Liver (tissue), 9 donors: ENCODE measurements around the gene ARAP1. TPM values are rescaled to one million over a fixed set of nuclear protein-coding genes. Genes with fewer than 3 reads are reported as not detected.

Experiments
- DNase-seq: peaks from one replicate; pipeline ENCODE4 v3.0.0-alpha.2; 2017; ENCODE audit warnings: low spot score
- H3K27ac ChIP-seq, 2 donors: one replicate each; pipeline ENCODE4 v1.7.0; 2013; ENCODE audit warnings: inconsistent platforms in 2 of 2, low read length in 2 of 2, control low read depth in 1 of 2, low read depth in 1 of 2, mild to moderate bottlenecking in 1 of 2
- H3K27me3 ChIP-seq, 4 donors: one replicate each; pipeline versions ENCODE4 v1.6.1 to v1.7.0; 2013; ENCODE audit warnings: low read length in 3 of 4, inconsistent platforms in 1 of 4, mild to moderate bottlenecking in 1 of 4, moderate library complexity in 1 of 4; ENCODE audit not compliant: control insufficient read depth in 4 of 4, insufficient read depth in 4 of 4
- H3K36me3 ChIP-seq, 4 donors: one replicate each; pipeline versions ENCODE4 v1.6.1 to v1.7.0; 2013; ENCODE audit warnings: low read length in 3 of 4, mild to moderate bottlenecking in 3 of 4, low read depth in 1 of 4, moderate library complexity in 1 of 4; ENCODE audit not compliant: control insufficient read depth in 4 of 4, insufficient read depth in 3 of 4
- H3K4me1 ChIP-seq, 4 donors: one replicate each; pipeline versions ENCODE4 v1.6.1 to v1.7.0; 2013; ENCODE audit warnings: low read length in 3 of 4, mild to moderate bottlenecking in 3 of 4, moderate library complexity in 1 of 4; ENCODE audit not compliant: control insufficient read depth in 4 of 4, insufficient read depth in 4 of 4
- H3K4me3 ChIP-seq, 3 donors: one replicate each; pipeline versions ENCODE4 v1.6.1 to v1.7.0; 2013; ENCODE audit warnings: low read length in 3 of 3, control low read depth in 1 of 3, low read depth in 1 of 3, mild to moderate bottlenecking in 1 of 3
- H3K9ac ChIP-seq, 2 donors: one replicate each; pipeline ENCODE4 v1.7.0; 2013; ENCODE audit warnings: low read length in 2 of 2, mild to moderate bottlenecking in 2 of 2, moderate library complexity in 2 of 2, control low read depth in 1 of 2, low read depth in 1 of 2
- H3K9me3 ChIP-seq, 4 donors: one replicate each; pipeline versions ENCODE4 v1.6.1 to v1.7.0; 2013; ENCODE audit warnings: low read length in 3 of 4; ENCODE audit not compliant: control insufficient read depth in 4 of 4
- CTCF ChIP-seq: fragments of 150-350 bp; IDR thresholded peaks from 2 replicates; pipeline ENCODE4 v1.5.1; 2017; ENCODE audit warnings: improper control_type of control experiment, low read depth, low read length; ENCODE audit not compliant: missing input control
- FOXA1 ChIP-seq: IDR thresholded peaks from 2 replicates; pipeline ENCODE4 v1.6.1; 2016; ENCODE audit warnings: antibody characterized with exemption
- FOXA2 ChIP-seq: IDR thresholded peaks from 2 replicates; pipeline ENCODE4 v1.6.1; 2016; ENCODE audit warnings: antibody characterized with exemption
- GABPA ChIP-seq, 2 donors: IDR thresholded peaks in 1 of 2; conservative IDR thresholded peaks in 1 of 2; 2 replicates each; pipeline ENCODE4 v1.6.1; 2016; ENCODE audit warnings: antibody characterized with exemption in 2 of 2, mild to moderate bottlenecking in 1 of 2, moderate library complexity in 1 of 2
- HNF4A ChIP-seq, 2 donors: conservative IDR thresholded peaks; 2 replicates each; pipeline ENCODE4 v1.6.1; 2016; ENCODE audit warnings: antibody characterized with exemption in 2 of 2, mild to moderate bottlenecking in 2 of 2
- HNF4G ChIP-seq: IDR thresholded peaks from 2 replicates; pipeline ENCODE4 v1.6.1; 2016; ENCODE audit warnings: antibody characterized with exemption
- JUND ChIP-seq, 2 donors: IDR thresholded peaks; 2 replicates each; pipeline ENCODE4 v1.6.1; 2016; ENCODE audit warnings: antibody characterized with exemption in 2 of 2
- NR2F2 ChIP-seq: IDR thresholded peaks from 2 replicates; pipeline ENCODE4 v1.6.1; 2016; ENCODE audit warnings: antibody characterized with exemption
- RAD21 ChIP-seq, 2 donors: IDR thresholded peaks; 2 replicates each; pipeline ENCODE4 v1.6.1; 2016; ENCODE audit warnings: antibody characterized with exemption in 2 of 2, mild to moderate bottlenecking in 2 of 2
- REST ChIP-seq: IDR thresholded peaks from 2 replicates; pipeline ENCODE4 v1.6.1; 2016; ENCODE audit warnings: antibody characterized with exemption, mild to moderate bottlenecking
- RXRA ChIP-seq, 2 donors: IDR thresholded peaks; 2 replicates each; pipeline ENCODE4 v1.6.1; 2017 to 2018; ENCODE audit warnings: antibody characterized with exemption in 2 of 2, mild to moderate bottlenecking in 1 of 2
- SP1 ChIP-seq: IDR thresholded peaks from 2 replicates; pipeline ENCODE4 v1.6.1; 2018; ENCODE audit warnings: antibody characterized with exemption, mild to moderate bottlenecking
- TAF1 ChIP-seq: conservative IDR thresholded peaks from 2 replicates; pipeline ENCODE4 v1.6.1; 2016; ENCODE audit warnings: antibody characterized with exemption, mild to moderate bottlenecking
- YY1 ChIP-seq: IDR thresholded peaks from 2 replicates; pipeline ENCODE4 v1.6.1; 2016; ENCODE audit warnings: antibody characterized with exemption, mild to moderate bottlenecking
- whole genome bisulfite sequencing: extraction: QIAGEN DNeasy Blood & Tissue Kit; methylation state at CpG from one replicate; pipeline ENCODE4 v1.1.7; 2013; 5-methylcytosine and 5-hydroxymethylcytosine counted together
- polyA plus RNA-seq, 2 donors: library from polyadenylated mRNA; stranded (reverse) in 1 of 2; unstranded in 1 of 2; fragments of 200-250 nt in 1 of 2; fragments of >200 nt in 1 of 2; fragmentation: Nextera tagmentation in 1 of 2; extraction: Ambion mirVana in 1 of 2; gene quantifications; one replicate each; pipeline versions ENCODE4 v1.2.1 to v1.2.3, GENCODE V29; 2013 to 2015
- total RNA-seq, 2 donors: library from RNA; depleted of rRNA; stranded (reverse); fragments of >200 nt; gene quantifications; one replicate each; pipeline ENCODE4 v1.2.3, GENCODE V29; 2014
- donor health status: healthy.
- donor health status: healthy.
- donor health status: healthy.
- donor health status: healthy.
- donor health status: healthy.

ARAP1 gene
- total and polyA plus RNA-seq, 4 donors: 14.4 to 77.8 (median 43.5) TPM

GRCh38 chr11:72764503-72764902, 12.3 kb upstream of the ARAP1 start:
- H3K27ac ChIP-seq: no peak overlapping the region
- no peaks in the 10 kb centered on the region for H3K27me3 ChIP-seq
- no peak for DNase-seq
- no peak overlapping the region for H3K4me3 ChIP-seq
- peaks cover 0 to 3% (median under 1%) of the 10 kb centered on the region in 4 donors for H3K36me3 ChIP-seq
- TF ChIP-seq FOXA2 (no peak), YY1 (no peak), GABPA (IDR thresholded peaks at IDR 0.05 in 1 of 2, conservative IDR thresholded peaks at IDR 0.05 in 1 of 2) (no peak), SP1 (no peak), FOXA1 (no peak), HNF4G (no peak), JUND (IDR thresholded peaks at IDR 0.05) (no peak), RXRA (IDR thresholded peaks at IDR 0.05) (no peak), REST (no peak), CTCF (no peak), TAF1 (no peak), RAD21 (IDR thresholded peaks at IDR 0.05) (no peak), HNF4A (conservative IDR thresholded peaks at IDR 0.05) (no peak), NR2F2 (no peak)
- no peaks in the 10 kb centered on the region for H3K9me3 ChIP-seq
- WGBS: 83% methylated on average over 13 of the region's 13 CpGs
- peaks cover 17 to 60% (median 44%) of the 10 kb centered on the region in 4 donors for H3K4me1 ChIP-seq
- no peak overlapping the region for H3K9ac ChIP-seq

- Histone ChIP-seq H3K9ac (peak overlapping the region in 1 of 2 donors; percentile 21), H3K4me1 (peaks cover 17 to 56% (median 43%) of the 10 kb centered on the region in 4 donors), H3K4me3 (no peak overlapping the region), H3K9me3 (no peaks in the 10 kb centered on the region), H3K27ac (no peak overlapping the region), H3K27me3 (no peaks in the 10 kb centered on the region), H3K36me3 (peaks cover 3 to 5% (median 3%) of the 10 kb centered on the region in 4 donors)
- no peak for DNase-seq
- TF ChIP-seq YY1 (no peak), JUND (IDR thresholded peaks at IDR 0.05) (no peak)
- 91% methylated on average over 4 of the region's 4 CpGs for WGBS
Measured at GRCh38 chr11:72763823-72764222, 11.6 kb upstream of the ARAP1 start.
